GM19324 (cell line): ENCODE results near the gene C18orf63.
"Not testable (repeated sequence)": the region's sequence is repeated elsewhere in the genome, so short reads cannot be mapped to it uniquely, and the experiment has no call there.

ENCODE experiments used
- ATAC-seq: cut with Tn5 transposase; IDR thresholded peaks from one replicate; pipeline ENCODE4 v1.9.1; 2021; ENCODE audit warnings: mild to moderate bottlenecking, moderate library complexity; ENCODE audit not compliant: unreplicated experiment, low FRiP score

Gene C18orf63

GRCh38 chr18:74326231-74326630 is 10.6 kb downstream of the C18orf63 start:
- no peak for ATAC-seq

GRCh38 chr18:74326791-74327190 is 11.2 kb downstream of the C18orf63 start:
- ATAC-seq = not testable (repeated sequence)

GRCh38 chr18:74328206-74328605 is 12.6 kb downstream of the C18orf63 start:
- no peak for ATAC-seq

- ATAC-seq = no peak
These were observed 14.1 kb downstream of the C18orf63 start for GRCh38 chr18:74329688-74330205.

- ATAC-seq = no peak
These were observed 15.8 kb downstream of the C18orf63 start for GRCh38 chr18:74331404-74331803.

GRCh38 chr18:74333091-74333490 is 17.5 kb downstream of the C18orf63 start:
- no peak for ATAC-seq

GRCh38 chr18:74334242-74334893 is 18.7 kb downstream of the C18orf63 start:
- ATAC-seq = no peak

- no peak for ATAC-seq
These were observed 21.0 kb downstream of the C18orf63 start for GRCh38 chr18:74336656-74337055.

- no peak for ATAC-seq
These were observed 21.7 kb downstream of the C18orf63 start for GRCh38 chr18:74337155-74337911.

- no peak for ATAC-seq
These were observed 22.3 kb downstream of the C18orf63 start for GRCh38 chr18:74337912-74338309.

- ATAC-seq = no peak
These were observed 26.9 kb downstream of the C18orf63 start for GRCh38 chr18:74342416-74343043.

GRCh38 chr18:74346206-74346605 is 30.6 kb downstream of the C18orf63 start:
- no peak for ATAC-seq

- no peak for ATAC-seq
These were observed 32.9 kb downstream of the C18orf63 start for GRCh38 chr18:74348581-74348980.

- no peak for ATAC-seq
These were observed 35.7 kb downstream of the C18orf63 start for GRCh38 chr18:74351354-74351753.

GRCh38 chr18:74353169-74353775 is 37.6 kb downstream of the C18orf63 start:
- no peak for ATAC-seq

- ATAC-seq = peak; percentile 61
These were observed 41.3 kb downstream of the C18orf63 start for GRCh38 chr18:74356959-74357358.

GRCh38 chr18:74360852-74361655 is 45.4 kb downstream of the C18orf63 start:
- ATAC-seq = no peak

GRCh38 chr18:74367905-74368304 is 52.3 kb downstream of the C18orf63 start:
- no peak for ATAC-seq

- ATAC-seq = no peak
These were observed 53.5 kb downstream of the C18orf63 start for GRCh38 chr18:74368901-74369705.
